ENCODE data around the gene CLSTN3. TPM values are rescaled to one million over a fixed set of nuclear protein-coding genes. Genes with fewer than 3 reads are reported as not detected.

CLSTN3 gene
- total and polyA plus RNA-seq, 10 of the 15 experiments (the other 5 are each of a cell fraction or from before 2014, with no cell fraction given), result 0.09 to 35.9 (median 11.3) TPM

DNA sequence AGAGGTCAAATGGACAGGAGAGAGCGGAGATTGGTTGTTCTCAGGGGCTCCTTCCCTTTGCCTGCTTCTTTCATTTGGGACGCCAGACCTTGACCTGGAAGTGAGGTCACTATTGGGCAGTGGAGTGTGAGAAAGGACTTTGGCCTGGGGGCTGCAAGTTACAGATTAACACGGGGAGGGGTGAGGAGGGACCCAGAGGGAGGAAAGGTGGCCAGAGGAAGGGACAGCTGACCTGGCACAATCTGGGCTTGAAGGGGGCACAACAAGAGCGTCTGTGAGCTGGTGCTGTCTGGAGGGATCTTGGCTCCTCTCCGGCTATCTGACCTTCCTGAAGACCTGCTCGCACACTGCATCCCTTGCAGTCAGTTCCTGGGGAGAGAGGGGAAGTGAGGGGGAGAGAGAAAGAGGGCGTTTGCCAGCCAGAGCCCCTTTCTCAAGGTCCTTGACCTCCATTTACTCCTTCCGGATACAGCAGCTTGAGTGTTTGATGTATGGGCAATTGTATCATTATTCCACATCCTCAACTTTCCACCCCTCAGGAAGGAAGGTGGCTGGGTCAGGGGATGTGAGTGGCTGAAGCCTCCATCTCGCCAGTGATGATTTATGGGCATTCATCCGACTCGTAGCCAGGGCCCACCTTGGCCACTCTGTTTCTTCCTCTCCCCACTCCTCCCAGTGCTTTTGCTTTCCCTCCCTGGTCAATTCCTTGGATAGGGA is 6.2 kb upstream of the CLSTN3 start:
- H4K20me1 ChIP-seq (ENCODE audit: control insufficient read depth, insufficient read depth), result no peaks in the 10 kb centered on the region
- H3K27me3 ChIP-seq (replicated peaks in 1 of 2; ENCODE audit: control insufficient read depth in 2 of 2, insufficient read depth in 2 of 2, low read length in 1 of 2), result no peaks in the 10 kb centered on the region
- H3K4me3 ChIP-seq, result no peak overlapping the region
- ChIA-PET RAD21 (ENCODE audit: unreplicated experiment) (no interaction called here), SMC1A (ENCODE audit: uncharacterized antibody, unreplicated experiment) (interaction anchor here (1.3 kb wide), 1 partner anchor 70 kb away, joined by 4 read pairs; no protein-coding TSS in a partner anchor), CTCF (interaction anchor here (1.5 to 5.1 kb wide), 2 partner anchors 11 to 17 kb away, joined by 3 to 21 read pairs; no protein-coding TSS in a partner anchor), POLR2A (interaction anchor here (0.6 kb wide), 1 partner anchor 237 kb away, joined by 3 read pairs; no protein-coding TSS in a partner anchor)
- H3K4me1 ChIP-seq (ENCODE audit: control insufficient read depth, insufficient read depth, low read length), result no peaks in the 10 kb centered on the region
- intact Hi-C loops (cut with micrococcal nuclease; ENCODE audit: unreplicated experiment) (no loop called here), in situ Hi-C loops (cut with MboI) (no loop called here)
- no peak overlapping the region for H3K27ac ChIP-seq (ENCODE audit: control insufficient read depth, insufficient read depth)
- DNase-seq (ENCODE audit: low read depth, low spot score), result no peak
- no peak for FAIRE-seq
- H3K79me2 ChIP-seq (ENCODE audit: control insufficient read depth, insufficient read depth, low read length), result no peaks in the 10 kb centered on the region
- WGBS (ENCODE audit: insufficient coverage, insufficient replicate concordance, low lambda C conversion rate, missing lambda C conversion rate), result 57% methylated on average over 11 of the region's 11 CpGs
- ATAC-seq, result no peak
- H3K36me3 ChIP-seq (ENCODE audit: control insufficient read depth in 2 of 2, insufficient read depth in 2 of 2, low read length in 1 of 2), result peaks cover 0 to 2% of the 10 kb centered on the region in 2 experiments; a peak in 1 of 4 replicates
- no peaks in the 10 kb centered on the region for H3K9me3 ChIP-seq (replicated peaks; ENCODE audit: control insufficient read depth, insufficient read depth, low read length)
- TSS peak; percentile 20 for BruUV-seq (replicated peaks)
- H2AFZ ChIP-seq (ENCODE audit: control insufficient read depth, low read depth, low read length), result no peak overlapping the region
- H3K9ac ChIP-seq (ENCODE audit: control insufficient read depth, insufficient read depth, low read length), result no peak overlapping the region
- H3K4me2 ChIP-seq (ENCODE audit: control insufficient read depth, insufficient read depth), result no peak overlapping the region
- TF ChIP-seq IRF4 (IDR thresholded peaks at IDR 0.05; ENCODE audit: low read depth, low read length) (no peak), TBL1XR1 (IDR thresholded peaks at IDR 0.05; ENCODE audit: low read depth, low read length) (no peak), ZNF274 (IDR thresholded peaks at IDR 0.05; ENCODE audit: insufficient read depth, insufficient read length) (no peak), ASH2L (IDR thresholded peaks at IDR 0.05; ENCODE audit: borderline replicate concordance, low read depth) (no peak), BACH1 (IDR thresholded peaks at IDR 0.05; ENCODE audit: borderline replicate concordance) (no peak), MTA2 (IDR thresholded peaks at IDR 0.05; ENCODE audit: low read depth) (no peak), EED (IDR thresholded peaks at IDR 0.05; ENCODE audit: low read depth) (no peak), SUZ12 (IDR thresholded peaks at IDR 0.05; ENCODE audit: unreplicated experiment) (no peak), MEF2B (IDR thresholded peaks at IDR 0.05; ENCODE audit: partially characterized antibody, poor library complexity, severe bottlenecking) (no peak), SREBF1 (IDR thresholded peaks at IDR 0.05; ENCODE audit: low read length) (no peak), PML (IDR thresholded peaks at IDR 0.05; ENCODE audit: low read length) (no peak), PAX8 (IDR thresholded peaks at IDR 0.05) (no peak)
- TF ChIP-seq, protein P1, sequence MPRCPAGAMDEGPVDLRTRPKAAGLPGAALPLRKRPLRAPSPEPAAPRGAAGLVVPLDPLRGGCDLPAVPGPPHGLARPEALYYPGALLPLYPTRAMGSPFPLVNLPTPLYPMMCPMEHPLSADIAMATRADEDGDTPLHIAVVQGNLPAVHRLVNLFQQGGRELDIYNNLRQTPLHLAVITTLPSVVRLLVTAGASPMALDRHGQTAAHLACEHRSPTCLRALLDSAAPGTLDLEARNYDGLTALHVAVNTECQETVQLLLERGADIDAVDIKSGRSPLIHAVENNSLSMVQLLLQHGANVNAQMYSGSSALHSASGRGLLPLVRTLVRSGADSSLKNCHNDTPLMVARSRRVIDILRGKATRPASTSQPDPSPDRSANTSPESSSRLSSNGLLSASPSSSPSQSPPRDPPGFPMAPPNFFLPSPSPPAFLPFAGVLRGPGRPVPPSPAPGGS (IDR thresholded peaks at IDR 0.05; ENCODE audit: borderline replicate concordance, insufficient read depth, low read depth, low read length, poor library complexity, severe bottlenecking), result no peak
- TF ChIP-seq, protein P2, sequence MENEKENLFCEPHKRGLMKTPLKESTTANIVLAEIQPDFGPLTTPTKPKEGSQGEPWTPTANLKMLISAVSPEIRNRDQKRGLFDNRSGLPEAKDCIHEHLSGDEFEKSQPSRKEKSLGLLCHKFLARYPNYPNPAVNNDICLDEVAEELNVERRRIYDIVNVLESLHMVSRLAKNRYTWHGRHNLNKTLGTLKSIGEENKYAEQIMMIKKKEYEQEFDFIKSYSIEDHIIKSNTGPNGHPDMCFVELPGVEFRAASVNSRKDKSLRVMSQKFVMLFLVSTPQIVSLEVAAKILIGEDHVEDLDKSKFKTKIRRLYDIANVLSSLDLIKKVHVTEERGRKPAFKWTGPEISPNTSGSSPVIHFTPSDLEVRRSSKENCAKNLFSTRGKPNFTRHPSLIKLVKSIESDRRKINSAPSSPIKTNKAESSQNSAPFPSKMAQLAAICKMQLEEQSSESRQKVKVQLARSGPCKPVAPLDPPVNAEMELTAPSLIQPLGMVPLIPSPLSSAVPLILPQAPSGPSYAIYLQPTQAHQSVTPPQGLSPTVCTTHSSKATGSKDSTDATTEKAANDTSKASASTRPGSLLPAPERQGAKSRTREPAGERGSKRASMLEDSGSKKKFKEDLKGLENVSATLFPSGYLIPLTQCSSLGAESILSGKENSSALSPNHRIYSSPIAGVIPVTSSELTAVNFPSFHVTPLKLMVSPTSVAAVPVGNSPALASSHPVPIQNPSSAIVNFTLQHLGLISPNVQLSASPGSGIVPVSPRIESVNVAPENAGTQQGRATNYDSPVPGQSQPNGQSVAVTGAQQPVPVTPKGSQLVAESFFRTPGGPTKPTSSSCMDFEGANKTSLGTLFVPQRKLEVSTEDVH (IDR thresholded peaks at IDR 0.05; ENCODE audit: low read depth, partially characterized antibody), result no peak
- TF ChIP-seq, protein P3, sequence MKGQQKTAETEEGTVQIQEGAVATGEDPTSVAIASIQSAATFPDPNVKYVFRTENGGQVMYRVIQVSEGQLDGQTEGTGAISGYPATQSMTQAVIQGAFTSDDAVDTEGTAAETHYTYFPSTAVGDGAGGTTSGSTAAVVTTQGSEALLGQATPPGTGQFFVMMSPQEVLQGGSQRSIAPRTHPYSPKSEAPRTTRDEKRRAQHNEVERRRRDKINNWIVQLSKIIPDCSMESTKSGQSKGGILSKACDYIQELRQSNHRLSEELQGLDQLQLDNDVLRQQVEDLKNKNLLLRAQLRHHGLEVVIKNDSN (IDR thresholded peaks at IDR 0.05; ENCODE audit: borderline replicate concordance, extremely low read length, insufficient read depth, low read depth, low read length), result no peak
- TF ChIP-seq, protein P4, sequence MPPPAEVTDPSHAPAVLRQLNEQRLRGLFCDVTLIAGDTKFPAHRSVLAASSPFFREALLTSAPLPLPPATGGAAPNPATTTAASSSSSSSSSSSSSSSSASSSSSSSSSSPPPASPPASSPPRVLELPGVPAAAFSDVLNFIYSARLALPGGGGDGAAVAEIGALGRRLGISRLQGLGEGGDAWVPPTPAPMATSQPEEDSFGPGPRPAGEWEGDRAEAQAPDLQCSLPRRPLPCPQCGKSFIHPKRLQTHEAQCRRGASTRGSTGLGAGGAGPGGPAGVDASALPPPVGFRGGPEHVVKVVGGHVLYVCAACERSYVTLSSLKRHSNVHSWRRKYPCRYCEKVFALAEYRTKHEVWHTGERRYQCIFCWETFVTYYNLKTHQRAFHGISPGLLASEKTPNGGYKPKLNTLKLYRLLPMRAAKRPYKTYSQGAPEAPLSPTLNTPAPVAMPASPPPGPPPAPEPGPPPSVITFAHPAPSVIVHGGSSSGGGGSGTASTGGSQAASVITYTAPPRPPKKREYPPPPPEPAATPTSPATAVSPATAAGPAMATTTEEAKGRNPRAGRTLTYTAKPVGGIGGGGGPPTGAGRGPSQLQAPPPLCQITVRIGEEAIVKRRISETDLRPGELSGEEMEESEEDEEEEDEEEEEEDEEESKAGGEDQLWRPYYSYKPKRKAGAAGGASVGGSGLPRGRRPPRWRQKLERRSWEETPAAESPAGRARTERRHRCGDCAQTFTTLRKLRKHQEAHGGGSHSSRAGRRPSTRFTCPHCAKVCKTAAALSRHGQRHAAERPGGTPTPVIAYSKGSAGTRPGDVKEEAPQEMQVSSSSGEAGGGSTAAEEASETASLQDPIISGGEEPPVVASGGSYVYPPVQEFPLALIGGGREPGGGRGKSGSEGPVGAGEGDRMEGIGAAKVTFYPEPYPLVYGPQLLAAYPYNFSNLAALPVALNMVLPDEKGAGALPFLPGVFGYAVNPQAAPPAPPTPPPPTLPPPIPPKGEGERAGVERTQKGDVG (CRISPR knock-in tag; IDR thresholded peaks at IDR 0.05), result no peak
